SK-N-SH treated with all-trans-retinoic acid at 6 μM for 48 hours (cell line): ENCODE measurements around the gene TAF4B.

ENCODE experiments used
- CSDC2 ChIP-seq: fragments of 250-450 bp; sonication (Bioruptor Pico); IDR thresholded peaks from 2 replicates; pipeline ENCODE4 v1.5.0; 2020; ENCODE audit warnings: mild to moderate bottlenecking, moderate library complexity
- ZFP30 ChIP-seq: fragments of 450-650 bp; formaldehyde crosslinking; IDR thresholded peaks from 2 replicates; pipeline ENCODE4 v1.5.0; 2022; ENCODE audit warnings: mild to moderate bottlenecking, moderate library complexity
- TF ChIP-seq, protein P1 (sequence below): fragments of 250-450 bp; sonication (Bioruptor Pico); IDR thresholded peaks from 2 replicates; pipeline ENCODE4 v1.5.1; 2021; ENCODE audit warnings: mild to moderate bottlenecking, moderate library complexity

DNA sequence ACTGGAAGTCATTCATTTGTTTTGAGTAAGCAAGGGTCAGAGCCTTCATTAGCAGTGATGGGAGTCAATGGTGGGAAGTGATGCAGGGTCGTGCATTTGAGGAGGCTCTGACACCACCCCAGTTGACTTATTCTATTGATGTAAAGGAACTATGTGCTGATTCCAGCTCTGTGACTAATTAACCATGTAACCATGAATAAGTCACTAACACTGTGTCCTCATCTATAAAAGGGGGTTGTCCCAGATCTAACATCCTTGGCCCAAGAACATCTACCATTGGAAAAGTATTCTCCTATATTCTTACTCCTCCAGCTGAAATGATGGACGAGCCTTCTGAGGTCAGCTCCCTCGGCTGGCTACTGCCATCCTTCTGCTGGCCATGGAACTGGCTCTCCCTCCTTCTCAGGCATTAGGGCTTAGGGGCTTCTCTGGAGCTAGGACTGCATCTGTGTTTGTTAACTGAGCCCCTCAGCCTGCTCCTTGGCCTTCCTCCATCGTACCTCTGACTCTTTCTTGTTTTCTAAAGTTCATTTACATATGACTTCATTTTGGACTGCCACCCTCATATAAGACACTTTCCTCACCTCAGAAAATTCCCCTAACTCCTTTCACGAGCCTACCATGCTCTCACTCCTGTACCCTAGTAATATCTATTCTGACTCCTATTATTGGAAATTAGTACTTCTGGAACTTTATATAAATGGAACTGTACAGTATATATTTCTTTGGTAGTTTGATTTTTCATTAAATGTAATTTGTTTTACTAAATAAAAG is 206.6 kb downstream of the TAF4B start:
- TF ChIP-seq CSDC2 (CRISPR knock-in tag) (no peak), ZFP30 (CRISPR knock-in tag) (no peak)
- TF ChIP-seq, protein P1, sequence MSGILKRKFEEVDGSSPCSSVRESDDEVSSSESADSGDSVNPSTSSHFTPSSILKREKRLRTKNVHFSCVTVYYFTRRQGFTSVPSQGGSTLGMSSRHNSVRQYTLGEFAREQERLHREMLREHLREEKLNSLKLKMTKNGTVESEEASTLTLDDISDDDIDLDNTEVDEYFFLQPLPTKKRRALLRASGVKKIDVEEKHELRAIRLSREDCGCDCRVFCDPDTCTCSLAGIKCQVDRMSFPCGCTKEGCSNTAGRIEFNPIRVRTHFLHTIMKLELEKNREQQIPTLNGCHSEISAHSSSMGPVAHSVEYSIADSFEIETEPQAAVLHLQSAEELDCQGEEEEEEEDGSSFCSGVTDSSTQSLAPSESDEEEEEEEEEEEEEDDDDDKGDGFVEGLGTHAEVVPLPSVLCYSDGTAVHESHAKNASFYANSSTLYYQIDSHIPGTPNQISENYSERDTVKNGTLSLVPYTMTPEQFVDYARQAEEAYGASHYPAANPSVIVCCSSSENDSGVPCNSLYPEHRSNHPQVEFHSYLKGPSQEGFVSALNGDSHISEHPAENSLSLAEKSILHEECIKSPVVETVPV: no peak
